GM23338 (cell line): ENCODE measurements around the gene SLC24A4. TPM values are rescaled to one million over a fixed set of nuclear protein-coding genes. Genes with fewer than 3 reads are reported as not detected.

Experiments used
- ATAC-seq: fragments of 200-7000 bp; cut with Tn5 transposase; 3 replicates; pipeline ENCODE4 v1.9.1; 2020
- DNase-seq: peaks from one replicate; pipeline ENCODE4 v3.0.0-alpha.2; 2015; ENCODE audit warnings: low spot score
- H2AFZ ChIP-seq: fragments of 200-600 bp; sonication (generic); 2 replicates; pipeline ENCODE4 v1.8.0; 2016; ENCODE audit warnings: antibody characterized with exemption, mild to moderate bottlenecking, moderate library complexity
- H3F3A ChIP-seq: fragments of 200-600 bp; sonication (generic); replicated peaks from 2 replicates; pipeline ENCODE4 v1.8.0; 2017; ENCODE audit warnings: antibody characterized with exemption, mixed run types, low read depth
- H3K27ac ChIP-seq: fragments of 200-600 bp; sonication (generic); 2 replicates; pipeline ENCODE4 v1.6.1; 2016; ENCODE audit warnings: low read depth
- H3K27me3 ChIP-seq: fragments of 200-600 bp; sonication (generic); 2 replicates; pipeline ENCODE4 v1.8.0; 2016; ENCODE audit warnings: mild to moderate bottlenecking, mixed run types, moderate library complexity; ENCODE audit not compliant: insufficient read depth
- H3K36me3 ChIP-seq: fragments of 200-600 bp; sonication (generic); 2 replicates; pipeline ENCODE4 v1.8.0; 2016; ENCODE audit warnings: mild to moderate bottlenecking; ENCODE audit not compliant: insufficient read depth
- H3K4me1 ChIP-seq: fragments of 200-600 bp; sonication (generic); 2 replicates; pipeline ENCODE4 v1.8.0; 2016; ENCODE audit warnings: mild to moderate bottlenecking, moderate library complexity; ENCODE audit not compliant: insufficient read depth
- H3K4me2 ChIP-seq: fragments of 200-600 bp; sonication (generic); 2 replicates; pipeline ENCODE4 v1.7.1; 2017; ENCODE audit warnings: mixed run types
- H3K4me3 ChIP-seq: fragments of 200-600 bp; sonication (generic); 2 replicates; pipeline ENCODE4 v1.6.1; 2016; ENCODE audit warnings: mixed run types
- H3K79me2 ChIP-seq: fragments of 200-600 bp; sonication (generic); replicated peaks from 2 replicates; pipeline ENCODE4 v1.8.0; 2017; ENCODE audit warnings: mild to moderate bottlenecking; ENCODE audit not compliant: insufficient read depth
- H3K9me2 ChIP-seq: fragments of 200-600 bp; sonication (generic); 2 replicates; pipeline ENCODE4 v1.8.0; 2017; ENCODE audit not compliant: insufficient read depth
- H4K20me1 ChIP-seq: fragments of 200-600 bp; sonication (generic); replicated peaks from 2 replicates; pipeline ENCODE4 v1.8.0; 2017; ENCODE audit warnings: mild to moderate bottlenecking; ENCODE audit not compliant: insufficient read depth
- H3K27ac Mint-ChIP-seq: 2 replicates; pipeline ENCODE4 v1.8.0; 2020; ENCODE audit warnings: inconsistent platforms, mild to moderate bottlenecking, moderate library complexity, mixed read lengths
- H3K27me3 Mint-ChIP-seq: 3 replicates; pipeline ENCODE4 v1.8.0; 2022; ENCODE audit warnings: low read depth, mild to moderate bottlenecking, moderate library complexity, mixed read lengths, inconsistent platforms; ENCODE audit not compliant: insufficient read depth, poor library complexity
- H3K36me3 Mint-ChIP-seq: 3 replicates; pipeline ENCODE4 v1.8.0; 2021; ENCODE audit warnings: low read depth, mild to moderate bottlenecking, inconsistent platforms, moderate library complexity, mixed read lengths
- H3K4me1 Mint-ChIP-seq: 3 replicates; pipeline ENCODE4 v1.8.0; 2020; ENCODE audit warnings: mild to moderate bottlenecking, inconsistent platforms, mixed read lengths
- H3K4me3 Mint-ChIP-seq: 3 replicates; pipeline ENCODE4 v1.8.0; 2021; ENCODE audit warnings: moderate library complexity, mild to moderate bottlenecking, inconsistent platforms, mixed read lengths
- H3K9me3 Mint-ChIP-seq: 3 replicates; pipeline ENCODE4 v1.8.0; 2020; ENCODE audit warnings: moderate library complexity, mild to moderate bottlenecking, inconsistent platforms, mixed read lengths
- EZH2 ChIP-seq: fragments of 200-600 bp; sonication (generic); IDR thresholded peaks from one replicate; pipeline ENCODE4 v1.8.0; 2017; ENCODE audit warnings: antibody characterized with exemption, mild to moderate bottlenecking, low read depth; ENCODE audit not compliant: unreplicated experiment
- EZH2phosphoT487 ChIP-seq: fragments of 200-600 bp; sonication (generic); IDR thresholded peaks from one replicate; pipeline ENCODE4 v1.8.1; 2018; ENCODE audit warnings: antibody characterized with exemption; ENCODE audit not compliant: unreplicated experiment
- JUNB ChIP-seq: IDR thresholded peaks from one replicate; pipeline ENCODE4 v1.6.1; 2016; ENCODE audit warnings: antibody characterized with exemption; ENCODE audit not compliant: unreplicated experiment
- NANOG ChIP-seq: IDR thresholded peaks from 2 replicates; pipeline ENCODE4 v1.6.1; 2016; ENCODE audit warnings: antibody characterized with exemption, borderline replicate concordance
- POLR2AphosphoS5 ChIP-seq: IDR thresholded peaks from 2 replicates; pipeline ENCODE4 v1.6.1; 2016; ENCODE audit warnings: antibody characterized with exemption, low read depth
- STAT1 ChIP-seq: IDR thresholded peaks from one replicate; pipeline ENCODE4 v1.6.1; 2016; ENCODE audit warnings: antibody characterized with exemption; ENCODE audit not compliant: unreplicated experiment
- ZNF114 ChIP-seq: fragments of 250-450 bp; sonication (Bioruptor Pico); IDR thresholded peaks from 2 replicates; pipeline ENCODE4 v1.5.0; 2020; ENCODE audit warnings: mild to moderate bottlenecking, moderate library complexity
- ZNF331 ChIP-seq: fragments of 250-450 bp; sonication (Bioruptor Pico); IDR thresholded peaks from 2 replicates; pipeline ENCODE4 v1.5.0; 2020; ENCODE audit warnings: low read depth, mild to moderate bottlenecking, moderate library complexity
- polyA plus RNA-seq: library from polyadenylated mRNA; unstranded; fragments of >200 nt; fragmentation: Nextera tagmentation; extraction: Ambion mirVana; gene quantifications from 2 replicates; pipeline ENCODE4 v1.2.1, GENCODE V29; 2016
- total RNA-seq: library from RNA; depleted of rRNA; stranded (reverse); fragments of >200 nt; shearing (Covaris generic); gene quantifications from 2 replicates; pipeline ENCODE4 v1.2.3, GENCODE V29; 2014
- TF ChIP-seq, protein P1 (sequence below): fragments of 250-450 bp; sonication (Bioruptor Pico); IDR thresholded peaks from 2 replicates; pipeline ENCODE4 v1.5.0; 2020; ENCODE audit warnings: mild to moderate bottlenecking, moderate library complexity
- TF ChIP-seq, protein P2 (sequence below): IDR thresholded peaks from 2 replicates; pipeline ENCODE4 v1.6.1; 2016; ENCODE audit warnings: antibody characterized with exemption
- TF ChIP-seq, protein P3 (sequence below), 2 experiments: fragments of 200-600 bp in 1 of 2; sonication (generic) in 1 of 2; conservative IDR thresholded peaks; 2 replicates each; pipeline versions ENCODE4 v1.5.1 to v1.6.1; 2016 to 2017; ENCODE audit warnings: antibody characterized with exemption in 2 of 2, low read depth in 2 of 2, mild to moderate bottlenecking in 2 of 2, moderate library complexity in 1 of 2

The SLC24A4 gene
- total and polyA plus RNA-seq, 2 experiments from 2014 or later, result 0.06 to 0.38 TPM

DNA sequence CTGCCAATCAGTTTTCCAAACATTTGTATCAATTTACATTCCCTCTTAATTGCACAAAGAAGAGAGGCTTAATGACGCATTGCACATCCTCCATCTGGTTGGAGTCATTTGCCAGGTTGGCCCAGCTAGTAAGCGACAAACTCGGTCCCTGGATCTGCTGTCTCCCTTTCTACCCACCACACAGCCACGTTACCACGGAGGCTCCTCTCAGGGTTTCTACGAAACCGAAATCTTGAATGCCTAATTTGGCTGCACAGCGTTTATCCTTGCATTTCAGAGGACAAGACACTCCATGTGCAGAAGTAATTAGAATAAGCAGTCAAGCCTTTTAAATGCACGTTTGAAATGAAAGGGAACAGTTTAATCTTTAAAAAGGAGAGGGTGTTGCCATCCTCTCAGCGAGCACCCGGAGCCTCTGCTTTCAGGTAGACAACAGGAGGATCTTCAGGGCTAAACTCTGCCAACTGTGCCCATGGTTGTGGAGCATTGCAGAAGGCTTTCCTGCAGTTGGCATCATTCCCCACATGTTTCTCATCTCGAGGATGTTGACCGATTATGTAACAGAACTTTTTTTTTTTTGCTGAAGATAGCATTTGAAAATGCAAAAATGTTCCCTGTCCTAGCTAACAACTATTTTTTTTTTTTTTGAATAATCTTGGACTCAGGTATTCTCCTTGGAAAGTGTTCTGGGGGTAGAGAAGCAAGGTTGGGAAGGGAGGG, 37.8 kb downstream of the SLC24A4 start:
- no peak overlapping the region for H3K27ac Mint-ChIP-seq
- no peak for ATAC-seq
- no peaks in the 10 kb centered on the region; the same call in 2 of the 3 replicates for H3K36me3 Mint-ChIP-seq
- H3K4me1 Mint-ChIP-seq, result no peaks in the 10 kb centered on the region
- Histone ChIP-seq H3K4me1 (no peaks in the 10 kb centered on the region), H2AFZ (no peak overlapping the region), H3K36me3 (no peaks in the 10 kb centered on the region), H3K9me2 (no peaks in the 10 kb centered on the region), H3K27me3 (no peaks in the 10 kb centered on the region), H3K4me3 (no peak overlapping the region), H3K4me2 (no peak overlapping the region), H3K79me2 (no peaks in the 10 kb centered on the region), H3F3A (no peaks in the 10 kb centered on the region), H3K27ac (no peak overlapping the region), H4K20me1 (no peaks in the 10 kb centered on the region)
- TF ChIP-seq POLR2AphosphoS5, result no peak
- TF ChIP-seq JUNB, result no peak
- no peak for TF ChIP-seq ZNF114 (CRISPR knock-in tag)
- TF ChIP-seq NANOG, result no peak
- TF ChIP-seq EZH2, result no peak
- TF ChIP-seq, protein P1, sequence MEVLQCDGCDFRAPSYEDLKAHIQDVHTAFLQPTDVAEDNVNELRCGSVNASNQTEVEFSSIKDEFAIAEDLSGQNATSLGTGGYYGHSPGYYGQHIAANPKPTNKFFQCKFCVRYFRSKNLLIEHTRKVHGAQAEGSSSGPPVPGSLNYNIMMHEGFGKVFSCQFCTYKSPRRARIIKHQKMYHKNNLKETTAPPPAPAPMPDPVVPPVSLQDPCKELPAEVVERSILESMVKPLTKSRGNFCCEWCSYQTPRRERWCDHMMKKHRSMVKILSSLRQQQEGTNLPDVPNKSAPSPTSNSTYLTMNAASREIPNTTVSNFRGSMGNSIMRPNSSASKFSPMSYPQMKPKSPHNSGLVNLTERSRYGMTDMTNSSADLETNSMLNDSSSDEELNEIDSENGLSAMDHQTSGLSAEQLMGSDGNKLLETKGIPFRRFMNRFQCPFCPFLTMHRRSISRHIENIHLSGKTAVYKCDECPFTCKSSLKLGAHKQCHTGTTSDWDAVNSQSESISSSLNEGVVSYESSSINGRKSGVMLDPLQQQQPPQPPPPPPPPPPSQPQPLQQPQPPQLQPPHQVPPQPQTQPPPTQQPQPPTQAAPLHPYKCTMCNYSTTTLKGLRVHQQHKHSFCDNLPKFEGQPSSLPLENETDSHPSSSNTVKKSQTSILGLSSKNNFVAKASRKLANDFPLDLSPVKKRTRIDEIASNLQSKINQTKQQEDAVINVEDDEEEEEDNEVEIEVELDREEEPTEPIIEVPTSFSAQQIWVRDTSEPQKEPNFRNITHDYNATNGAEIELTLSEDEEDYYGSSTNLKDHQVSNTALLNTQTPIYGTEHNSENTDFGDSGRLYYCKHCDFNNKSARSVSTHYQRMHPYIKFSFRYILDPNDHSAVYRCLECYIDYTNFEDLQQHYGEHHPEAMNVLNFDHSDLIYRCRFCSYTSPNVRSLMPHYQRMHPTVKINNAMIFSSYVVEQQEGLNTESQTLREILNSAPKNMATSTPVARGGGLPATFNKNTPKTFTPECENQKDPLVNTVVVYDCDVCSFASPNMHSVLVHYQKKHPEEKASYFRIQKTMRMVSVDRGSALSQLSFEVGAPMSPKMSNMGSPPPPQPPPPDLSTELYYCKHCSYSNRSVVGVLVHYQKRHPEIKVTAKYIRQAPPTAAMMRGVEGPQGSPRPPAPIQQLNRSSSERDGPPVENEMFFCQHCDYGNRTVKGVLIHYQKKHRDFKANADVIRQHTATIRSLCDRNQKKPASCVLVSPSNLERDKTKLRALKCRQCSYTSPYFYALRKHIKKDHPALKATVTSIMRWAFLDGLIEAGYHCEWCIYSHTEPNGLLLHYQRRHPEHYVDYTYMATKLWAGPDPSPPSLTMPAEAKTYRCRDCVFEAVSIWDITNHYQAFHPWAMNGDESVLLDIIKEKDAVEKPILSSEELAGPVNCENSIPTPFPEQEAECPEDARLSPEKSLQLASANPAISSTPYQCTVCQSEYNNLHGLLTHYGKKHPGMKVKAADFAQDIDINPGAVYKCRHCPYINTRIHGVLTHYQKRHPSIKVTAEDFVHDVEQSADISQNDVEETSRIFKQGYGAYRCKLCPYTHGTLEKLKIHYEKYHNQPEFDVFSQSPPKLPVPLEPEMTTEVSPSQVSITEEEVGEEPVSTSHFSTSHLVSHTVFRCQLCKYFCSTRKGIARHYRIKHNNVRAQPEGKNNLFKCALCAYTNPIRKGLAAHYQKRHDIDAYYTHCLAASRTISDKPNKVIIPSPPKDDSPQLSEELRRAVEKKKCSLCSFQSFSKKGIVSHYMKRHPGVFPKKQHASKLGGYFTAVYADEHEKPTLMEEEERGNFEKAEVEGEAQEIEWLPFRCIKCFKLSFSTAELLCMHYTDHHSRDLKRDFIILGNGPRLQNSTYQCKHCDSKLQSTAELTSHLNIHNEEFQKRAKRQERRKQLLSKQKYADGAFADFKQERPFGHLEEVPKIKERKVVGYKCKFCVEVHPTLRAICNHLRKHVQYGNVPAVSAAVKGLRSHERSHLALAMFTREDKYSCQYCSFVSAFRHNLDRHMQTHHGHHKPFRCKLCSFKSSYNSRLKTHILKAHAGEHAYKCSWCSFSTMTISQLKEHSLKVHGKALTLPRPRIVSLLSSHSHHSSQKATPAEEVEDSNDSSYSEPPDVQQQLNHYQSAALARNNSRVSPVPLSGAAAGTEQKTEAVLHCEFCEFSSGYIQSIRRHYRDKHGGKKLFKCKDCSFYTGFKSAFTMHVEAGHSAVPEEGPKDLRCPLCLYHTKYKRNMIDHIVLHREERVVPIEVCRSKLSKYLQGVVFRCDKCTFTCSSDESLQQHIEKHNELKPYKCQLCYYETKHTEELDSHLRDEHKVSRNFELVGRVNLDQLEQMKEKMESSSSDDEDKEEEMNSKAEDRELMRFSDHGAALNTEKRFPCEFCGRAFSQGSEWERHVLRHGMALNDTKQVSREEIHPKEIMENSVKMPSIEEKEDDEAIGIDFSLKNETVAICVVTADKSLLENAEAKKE (CRISPR knock-in tag), result no peak
- no peak for TF ChIP-seq STAT1
- TF ChIP-seq, protein P2, sequence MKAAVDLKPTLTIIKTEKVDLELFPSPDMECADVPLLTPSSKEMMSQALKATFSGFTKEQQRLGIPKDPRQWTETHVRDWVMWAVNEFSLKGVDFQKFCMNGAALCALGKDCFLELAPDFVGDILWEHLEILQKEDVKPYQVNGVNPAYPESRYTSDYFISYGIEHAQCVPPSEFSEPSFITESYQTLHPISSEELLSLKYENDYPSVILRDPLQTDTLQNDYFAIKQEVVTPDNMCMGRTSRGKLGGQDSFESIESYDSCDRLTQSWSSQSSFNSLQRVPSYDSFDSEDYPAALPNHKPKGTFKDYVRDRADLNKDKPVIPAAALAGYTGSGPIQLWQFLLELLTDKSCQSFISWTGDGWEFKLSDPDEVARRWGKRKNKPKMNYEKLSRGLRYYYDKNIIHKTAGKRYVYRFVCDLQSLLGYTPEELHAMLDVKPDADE, result no peak
- TF ChIP-seq, protein P3, sequence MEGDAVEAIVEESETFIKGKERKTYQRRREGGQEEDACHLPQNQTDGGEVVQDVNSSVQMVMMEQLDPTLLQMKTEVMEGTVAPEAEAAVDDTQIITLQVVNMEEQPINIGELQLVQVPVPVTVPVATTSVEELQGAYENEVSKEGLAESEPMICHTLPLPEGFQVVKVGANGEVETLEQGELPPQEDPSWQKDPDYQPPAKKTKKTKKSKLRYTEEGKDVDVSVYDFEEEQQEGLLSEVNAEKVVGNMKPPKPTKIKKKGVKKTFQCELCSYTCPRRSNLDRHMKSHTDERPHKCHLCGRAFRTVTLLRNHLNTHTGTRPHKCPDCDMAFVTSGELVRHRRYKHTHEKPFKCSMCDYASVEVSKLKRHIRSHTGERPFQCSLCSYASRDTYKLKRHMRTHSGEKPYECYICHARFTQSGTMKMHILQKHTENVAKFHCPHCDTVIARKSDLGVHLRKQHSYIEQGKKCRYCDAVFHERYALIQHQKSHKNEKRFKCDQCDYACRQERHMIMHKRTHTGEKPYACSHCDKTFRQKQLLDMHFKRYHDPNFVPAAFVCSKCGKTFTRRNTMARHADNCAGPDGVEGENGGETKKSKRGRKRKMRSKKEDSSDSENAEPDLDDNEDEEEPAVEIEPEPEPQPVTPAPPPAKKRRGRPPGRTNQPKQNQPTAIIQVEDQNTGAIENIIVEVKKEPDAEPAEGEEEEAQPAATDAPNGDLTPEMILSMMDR (conservative IDR thresholded peaks at IDR 0.05; ENCODE audit: low read depth in 2 of 2), result no peak
- no peak for TF ChIP-seq ZNF331 (CRISPR knock-in tag)
- TF ChIP-seq EZH2phosphoT487, result no peak
- H3K27me3 Mint-ChIP-seq, result peaks cover 5% of the 10 kb centered on the region
- DNase-seq, result no peak
- H3K4me3 Mint-ChIP-seq, result no peak overlapping the region
- no peaks in the 10 kb centered on the region; the same call in 2 of the 3 replicates for H3K9me3 Mint-ChIP-seq
